ENCODE measurements around the gene GPR12. TPM values are rescaled to one million over a fixed set of nuclear protein-coding genes. Genes with fewer than 3 reads are reported as not detected.

GPR12 gene
- total RNA-seq, 1 donor from 2014 or later, result 2.5 TPM

GRCh38 chr13:26721251-26722121 is 39.1 kb downstream of the GPR12 start:
- Mint-ChIP-seq H3K4me1 (ENCODE audit: low read depth, unreplicated experiment) (peaks cover 23% of the 10 kb centered on the region), H3K27ac (ENCODE audit: unreplicated experiment) (peak overlapping the region; percentile 86), H3K27me3 (ENCODE audit: unreplicated experiment) (peaks cover 12% of the 10 kb centered on the region), H3K36me3 (ENCODE audit: unreplicated experiment) (peaks cover 5% of the 10 kb centered on the region), H3K9me3 (ENCODE audit: unreplicated experiment) (peaks cover 13% of the 10 kb centered on the region), H3K4me3 (ENCODE audit: unreplicated experiment) (peak overlapping the region; percentile 41)
- no peak for TF ChIP-seq CTCF (IDR thresholded peaks at IDR 0.05; ENCODE audit: partially characterized antibody, unreplicated experiment)
- DNase-seq, result peak; percentile 68

GRCh38 chr13:26719356-26719945 is 41.1 kb downstream of the GPR12 start:
- no peaks in the 10 kb centered on the region for H3K36me3 Mint-ChIP-seq (ENCODE audit: unreplicated experiment)
- peaks cover 23% of the 10 kb centered on the region for H3K4me1 Mint-ChIP-seq (ENCODE audit: low read depth, unreplicated experiment)
- H3K4me3 Mint-ChIP-seq (ENCODE audit: unreplicated experiment), result peak overlapping the region; percentile 48
- peaks cover 9% of the 10 kb centered on the region for H3K9me3 Mint-ChIP-seq (ENCODE audit: unreplicated experiment)
- peak overlapping the region; percentile 67 for H3K27ac Mint-ChIP-seq (ENCODE audit: unreplicated experiment)
- no peak for DNase-seq
- peaks cover 12% of the 10 kb centered on the region for H3K27me3 Mint-ChIP-seq (ENCODE audit: unreplicated experiment)
- TF ChIP-seq CTCF (IDR thresholded peaks at IDR 0.05; ENCODE audit: partially characterized antibody, unreplicated experiment), result peak; percentile 25

GRCh38 chr13:26718872-26719271 is 41.7 kb downstream of the GPR12 start:
- no peak for DNase-seq
- Mint-ChIP-seq H3K9me3 (ENCODE audit: unreplicated experiment) (peaks cover 9% of the 10 kb centered on the region), H3K4me3 (ENCODE audit: unreplicated experiment) (no peak overlapping the region), H3K27ac (ENCODE audit: unreplicated experiment) (peak overlapping the region; percentile 12), H3K27me3 (ENCODE audit: unreplicated experiment) (peaks cover 12% of the 10 kb centered on the region), H3K36me3 (ENCODE audit: unreplicated experiment) (no peaks in the 10 kb centered on the region), H3K4me1 (ENCODE audit: low read depth, unreplicated experiment) (peaks cover 23% of the 10 kb centered on the region)
- TF ChIP-seq CTCF (IDR thresholded peaks at IDR 0.05; ENCODE audit: partially characterized antibody, unreplicated experiment), result no peak

GRCh38 chr13:26718146-26718545 is 42.4 kb downstream of the GPR12 start:
- no peak for DNase-seq
- no peak for TF ChIP-seq CTCF (IDR thresholded peaks at IDR 0.05; ENCODE audit: partially characterized antibody, unreplicated experiment)
- H3K4me3 Mint-ChIP-seq (ENCODE audit: unreplicated experiment), result no peak overlapping the region
- H3K27ac Mint-ChIP-seq (ENCODE audit: unreplicated experiment), result no peak overlapping the region
- H3K9me3 Mint-ChIP-seq (ENCODE audit: unreplicated experiment), result peaks cover 9% of the 10 kb centered on the region
- peaks cover 23% of the 10 kb centered on the region for H3K4me1 Mint-ChIP-seq (ENCODE audit: low read depth, unreplicated experiment)
- peaks cover 12% of the 10 kb centered on the region for H3K27me3 Mint-ChIP-seq (ENCODE audit: unreplicated experiment)
- no peaks in the 10 kb centered on the region for H3K36me3 Mint-ChIP-seq (ENCODE audit: unreplicated experiment)

GRCh38 chr13:26716984-26717383 is 43.6 kb downstream of the GPR12 start:
- no peak overlapping the region for H3K4me3 Mint-ChIP-seq (ENCODE audit: unreplicated experiment)
- no peak overlapping the region for H3K27ac Mint-ChIP-seq (ENCODE audit: unreplicated experiment)
- peaks cover 9% of the 10 kb centered on the region for H3K9me3 Mint-ChIP-seq (ENCODE audit: unreplicated experiment)
- no peak for DNase-seq
- TF ChIP-seq CTCF (IDR thresholded peaks at IDR 0.05; ENCODE audit: partially characterized antibody, unreplicated experiment), result no peak
- H3K36me3 Mint-ChIP-seq (ENCODE audit: unreplicated experiment), result peaks cover 7% of the 10 kb centered on the region
- H3K4me1 Mint-ChIP-seq (ENCODE audit: low read depth, unreplicated experiment), result peaks cover 18% of the 10 kb centered on the region
- H3K27me3 Mint-ChIP-seq (ENCODE audit: unreplicated experiment), result peaks cover 12% of the 10 kb centered on the region
